Mucosa of descending colon (tissue), 3 donors: ENCODE measurements around the gene IDH3B. TPM values are rescaled to one million over a fixed set of nuclear protein-coding genes. Genes with fewer than 3 reads are reported as not detected.

Experiments
- ATAC-seq: fragments of 200-7000 bp; cut with Tn5 transposase; one replicate; pipeline ENCODE4 v1.9.1; 2020; ENCODE audit warnings: mild to moderate bottlenecking, moderate library complexity
- DNase-seq, 3 donors: peaks; one replicate each; pipeline ENCODE4 v3.0.0-alpha.2; 2020
- H3K36me3 ChIP-seq: fragments of 200-600 bp; one replicate; pipeline ENCODE4 v1.8.0; 2021; ENCODE audit warnings: low read depth, mild to moderate bottlenecking
- H3K4me1 ChIP-seq: fragments of 200-600 bp; one replicate; pipeline ENCODE4 v1.8.0; 2021; ENCODE audit warnings: low read depth, mild to moderate bottlenecking
- H3K4me3 ChIP-seq: fragments of 200-600 bp; one replicate; pipeline ENCODE4 v1.8.0; 2021; ENCODE audit warnings: mild to moderate bottlenecking
- H3K9me3 ChIP-seq: fragments of 200-600 bp; one replicate; pipeline ENCODE4 v1.8.0; 2021; ENCODE audit warnings: mild to moderate bottlenecking
- intact Hi-C, 2 donors: fragments of 100-400 bp; cut with DNase I in 1 of 2; cut with micrococcal nuclease in 1 of 2; formaldehyde crosslinking; loops; one replicate each; pipeline versions ENCODE4 v1.11.0 to v1.11.1; 2022; cut with DNase I, micrococcal nuclease
- total RNA-seq, 3 donors: library from RNA; stranded (reverse); fragmentation: NEBNext Ultra II Directional in 2 of 3; extraction: Animal tissue kit (Norgen Biotek cat#: 25700) in 2 of 3; gene quantifications; one replicate each; pipeline versions ENCODE4 v1.2.1 to v1.2.4, GENCODE V29; 2021 to 2023
- TF ChIP-seq, protein P1 (sequence below): fragments of 200-600 bp; IDR thresholded peaks from one replicate; pipeline ENCODE4 v1.8.0; 2022; ENCODE audit warnings: antibody characterized with exemption, mild to moderate bottlenecking
- donor health status: DM: no; HTN: no; CAD: no; lungs with moderate emphysema.
- donor health status: DM: no; HTN: no; CAD: no.
- donor health status: DM: no; HTN: yes; CAD: no.

The IDH3B gene
- total RNA-seq, 3 donors from 2014 or later: 112 to 128 (median 123) TPM

DNA sequence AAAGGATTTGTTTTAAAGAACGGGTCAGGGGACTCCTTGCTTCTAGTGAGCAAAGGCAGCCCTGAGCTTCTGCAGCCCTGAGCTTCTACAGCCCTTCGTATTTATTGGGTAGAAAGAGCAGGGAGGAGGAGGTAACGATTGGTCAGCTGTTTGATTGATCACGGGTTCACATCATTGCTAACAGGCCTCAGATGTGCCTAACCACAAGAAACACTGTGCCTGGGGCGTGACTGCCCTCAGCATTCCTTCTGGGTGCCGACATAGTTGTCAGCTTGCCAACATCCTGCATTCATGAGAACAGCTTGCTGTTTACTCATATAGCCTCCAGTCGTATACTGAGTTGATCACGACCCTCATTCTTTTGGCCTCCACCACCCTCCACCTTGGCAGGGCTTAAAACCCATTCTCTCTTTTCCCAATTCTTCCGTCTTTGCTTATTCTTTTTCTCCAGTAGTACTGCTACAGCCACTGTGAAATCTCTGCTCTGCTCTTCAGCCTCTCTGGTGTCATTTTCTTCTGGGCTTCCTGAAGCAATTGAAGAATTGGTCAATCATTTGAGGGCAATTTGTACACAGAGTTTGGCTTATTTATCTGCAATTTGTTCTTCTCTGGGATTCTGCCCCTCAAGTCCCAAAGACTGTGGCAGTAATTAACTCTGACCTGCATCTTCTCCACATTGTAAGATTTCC is 37.0 kb downstream of the IDH3B start:
- H3K36me3 ChIP-seq: no peaks in the 10 kb centered on the region
- H3K4me3 ChIP-seq: no peak overlapping the region
- DNase-seq: peak; percentile 55 to 77 (median 67)
- no peaks in the 10 kb centered on the region for H3K9me3 ChIP-seq
- TF ChIP-seq, protein P1, sequence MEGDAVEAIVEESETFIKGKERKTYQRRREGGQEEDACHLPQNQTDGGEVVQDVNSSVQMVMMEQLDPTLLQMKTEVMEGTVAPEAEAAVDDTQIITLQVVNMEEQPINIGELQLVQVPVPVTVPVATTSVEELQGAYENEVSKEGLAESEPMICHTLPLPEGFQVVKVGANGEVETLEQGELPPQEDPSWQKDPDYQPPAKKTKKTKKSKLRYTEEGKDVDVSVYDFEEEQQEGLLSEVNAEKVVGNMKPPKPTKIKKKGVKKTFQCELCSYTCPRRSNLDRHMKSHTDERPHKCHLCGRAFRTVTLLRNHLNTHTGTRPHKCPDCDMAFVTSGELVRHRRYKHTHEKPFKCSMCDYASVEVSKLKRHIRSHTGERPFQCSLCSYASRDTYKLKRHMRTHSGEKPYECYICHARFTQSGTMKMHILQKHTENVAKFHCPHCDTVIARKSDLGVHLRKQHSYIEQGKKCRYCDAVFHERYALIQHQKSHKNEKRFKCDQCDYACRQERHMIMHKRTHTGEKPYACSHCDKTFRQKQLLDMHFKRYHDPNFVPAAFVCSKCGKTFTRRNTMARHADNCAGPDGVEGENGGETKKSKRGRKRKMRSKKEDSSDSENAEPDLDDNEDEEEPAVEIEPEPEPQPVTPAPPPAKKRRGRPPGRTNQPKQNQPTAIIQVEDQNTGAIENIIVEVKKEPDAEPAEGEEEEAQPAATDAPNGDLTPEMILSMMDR: no peak
- peak; percentile 84 for ATAC-seq
- intact Hi-C loops: no loop called here
- no peaks in the 10 kb centered on the region for H3K4me1 ChIP-seq

- TF ChIP-seq, protein P1: no peak
- Histone ChIP-seq H3K9me3 (no peaks in the 10 kb centered on the region), H3K4me1 (no peaks in the 10 kb centered on the region), H3K4me3 (no peak overlapping the region), H3K36me3 (no peaks in the 10 kb centered on the region)
- DNase-seq (no peak), ATAC-seq (no peak)
- intact Hi-C loops: no loop called here
These were observed 39.0 kb downstream of the IDH3B start for GRCh38 chr20:2625062-2625461.

- Histone ChIP-seq H3K4me3 (no peak overlapping the region), H3K9me3 (no peaks in the 10 kb centered on the region), H3K36me3 (no peaks in the 10 kb centered on the region), H3K4me1 (no peaks in the 10 kb centered on the region)
- intact Hi-C loops: no loop called here
- TF ChIP-seq, protein P1: no peak
- ATAC-seq: no peak
- no peak for DNase-seq
These were observed 39.8 kb downstream of the IDH3B start for GRCh38 chr20:2624190-2624589.

DNA sequence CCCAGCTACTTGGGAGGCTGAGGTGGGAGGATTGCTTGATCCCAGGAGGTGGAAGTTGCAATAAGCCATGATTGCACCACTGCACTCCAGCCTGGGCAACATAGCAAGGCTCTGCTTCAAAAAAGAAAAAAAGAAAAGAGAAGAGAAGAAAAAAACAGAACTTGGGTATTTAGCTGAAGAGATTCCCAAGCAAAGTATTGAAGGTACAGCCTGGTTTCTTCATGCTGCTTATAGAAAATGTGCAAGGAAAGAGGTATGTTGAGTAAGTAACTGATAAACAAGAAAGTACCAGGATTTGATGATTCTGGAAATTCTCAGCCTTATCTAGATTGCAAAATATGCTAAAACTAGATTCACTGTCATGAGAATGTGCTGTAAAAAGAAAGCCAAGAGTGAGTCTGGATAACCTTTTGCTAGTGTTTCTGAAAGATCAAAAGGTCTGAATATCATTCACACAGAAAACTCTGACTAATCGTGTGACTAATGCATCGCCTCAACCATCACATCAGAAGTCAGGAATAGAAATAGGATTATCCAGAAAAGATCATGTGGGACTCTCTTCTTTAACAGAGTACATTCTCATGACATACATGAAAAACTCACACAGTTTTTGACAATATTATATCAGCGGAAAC is 43.9 kb downstream of the IDH3B start:
- TF ChIP-seq, protein P1: no peak
- no peaks in the 10 kb centered on the region for H3K36me3 ChIP-seq
- ATAC-seq: no peak
- H3K4me3 ChIP-seq: no peak overlapping the region
- H3K9me3 ChIP-seq: no peaks in the 10 kb centered on the region
- DNase-seq: no peak
- intact Hi-C loops: no loop called here
- H3K4me1 ChIP-seq: no peaks in the 10 kb centered on the region

- intact Hi-C loops: no loop called here
- no peaks in the 10 kb centered on the region for H3K4me1 ChIP-seq
- DNase-seq (no peak), ATAC-seq (no peak)
- H3K9me3 ChIP-seq: no peaks in the 10 kb centered on the region
- H3K36me3 ChIP-seq: no peaks in the 10 kb centered on the region
- H3K4me3 ChIP-seq: no peak overlapping the region
- TF ChIP-seq, protein P1: no peak
These were observed 44.7 kb downstream of the IDH3B start for GRCh38 chr20:2619337-2619736.
